B cell (primary cell): ENCODE data around the gene PCDH9. TPM values are rescaled to one million over a fixed set of nuclear protein-coding genes. Genes with fewer than 3 reads are reported as not detected.

Source experiments
- ATAC-seq: fragments of 200-7000 bp; cut with Tn5 transposase; one replicate; pipeline ENCODE4 v1.10.0; 2021; ENCODE audit warnings: low read depth, mild to moderate bottlenecking, moderate number of reproducible peaks, moderate library complexity
- CTCF ChIA-PET: fragments of 350-600 bp; sonication (Branson Sonifier 250); formaldehyde crosslinking; loops from one replicate; lab custom pipeline; 2021; ENCODE audit warnings: antibody characterized with exemption, inconsistent platforms; lab: Charles Lee
- POLR2A ChIA-PET: fragments of 350-600 bp; sonication (Branson Sonifier 250); formaldehyde crosslinking; loops from one replicate; lab custom pipeline; 2021; ENCODE audit warnings: antibody characterized with exemption; lab: Charles Lee
- DNase-seq: peaks from one replicate; pipeline ENCODE4 v3.0.0; 2013
- H2AFZ ChIP-seq: 2 replicates; pipeline ENCODE4 v1.6.1; 2012; ENCODE audit warnings: mild to moderate bottlenecking, low read depth, low read length; ENCODE audit not compliant: insufficient read depth, poor library complexity, severe bottlenecking
- H3K27ac ChIP-seq, 2 donors: 1 replicate in 1 of 2; 2 replicates in 1 of 2; pipeline ENCODE4 v1.5.1; 2012 to 2013; ENCODE audit warnings: low read length in 2 of 2, mild to moderate bottlenecking in 2 of 2, moderate library complexity in 1 of 2
- H3K27me3 ChIP-seq, 4 experiments: fragments of 200-600 bp in 1 of 4; sonication (generic) in 1 of 4; replicated peaks in 1 of 4; 1 replicate in 2 of 4; 2 replicates in 2 of 4; pipeline versions ENCODE4 v1.6.1 to v1.7.0; 2013 to 2016; ENCODE audit warnings: low read length in 3 of 4, mild to moderate bottlenecking in 2 of 4, mixed read lengths in 1 of 4, moderate library complexity in 1 of 4; ENCODE audit not compliant: insufficient read depth in 4 of 4, control insufficient read depth in 3 of 4; ENCODE audit errors: control extremely low read depth in 1 of 4
- H3K36me3 ChIP-seq, 2 experiments: replicated peaks in 1 of 2; 1 replicate in 1 of 2; 2 replicates in 1 of 2; pipeline versions ENCODE4 v1.6.1 to v1.7.1; 2013; ENCODE audit warnings: low read length in 1 of 2; ENCODE audit not compliant: insufficient read depth in 2 of 2, control insufficient read depth in 1 of 2; ENCODE audit errors: control extremely low read depth in 1 of 2, extremely low read depth in 1 of 2
- H3K4me1 ChIP-seq, 2 donors: fragments of 200-600 bp in 1 of 2; sonication (generic) in 1 of 2; 1 replicate in 1 of 2; 2 replicates in 1 of 2; pipeline versions ENCODE4 v1.5.1 to v1.6.1; 2013 to 2017; ENCODE audit warnings: low read length in 2 of 2; ENCODE audit not compliant: control insufficient read depth in 2 of 2, insufficient read depth in 2 of 2
- H3K4me2 ChIP-seq: replicated peaks from 2 replicates; pipeline ENCODE3; 2012; ENCODE audit warnings: mild to moderate bottlenecking, low read depth, low read length; ENCODE audit not compliant: poor library complexity, severe bottlenecking
- H3K4me3 ChIP-seq, 5 experiments: fragments of 200-600 bp in 1 of 5; sonication (generic) in 1 of 5; 1 replicate in 3 of 5; 2 replicates in 2 of 5; pipeline versions ENCODE4 v1.5.1 to v1.7.0; 2011 to 2016; ENCODE audit warnings: low read length in 4 of 5, mild to moderate bottlenecking in 4 of 5, low read depth in 2 of 5, control low read depth in 1 of 5, moderate library complexity in 1 of 5; ENCODE audit not compliant: insufficient read depth in 1 of 5; ENCODE audit errors: control extremely low read depth in 1 of 5, extremely low read depth in 1 of 5
- H3K79me2 ChIP-seq: fragments of 200-600 bp; sonication (generic); one replicate; pipeline ENCODE4 v1.6.0; 2016; ENCODE audit warnings: low read length; ENCODE audit not compliant: control insufficient read depth, insufficient read depth
- H3K9ac ChIP-seq: fragments of 200-600 bp; sonication (generic); 2 replicates; pipeline ENCODE4 v1.6.1; 2017; ENCODE audit warnings: mild to moderate bottlenecking, low read length, moderate library complexity
- H3K9me3 ChIP-seq, 3 donors: one replicate each; pipeline versions ENCODE4 v1.6.1 to v1.7.1; 2013; ENCODE audit warnings: low read length in 2 of 3; ENCODE audit not compliant: control insufficient read depth in 2 of 3, insufficient read depth in 1 of 3; ENCODE audit errors: control extremely low read depth in 1 of 3
- H4K20me1 ChIP-seq: 2 replicates; pipeline ENCODE4 v1.6.0; 2012; ENCODE audit warnings: mild to moderate bottlenecking, low read length; ENCODE audit not compliant: insufficient read depth, control insufficient read depth, poor library complexity, severe bottlenecking
- H3K27ac Mint-ChIP-seq: one replicate; pipeline ENCODE4 v1.8.0; 2021; ENCODE audit warnings: mixed read lengths
- H3K27me3 Mint-ChIP-seq: one replicate; pipeline ENCODE4 v1.8.0; 2021; ENCODE audit warnings: mixed read lengths
- H3K4me1 Mint-ChIP-seq: one replicate; pipeline ENCODE4 v1.8.0; 2021; ENCODE audit warnings: mixed read lengths
- H3K4me3 Mint-ChIP-seq: one replicate; pipeline ENCODE4 v1.8.0; 2021; ENCODE audit warnings: mixed read lengths
- H3K9me3 Mint-ChIP-seq: one replicate; pipeline ENCODE4 v1.8.0; 2022; ENCODE audit warnings: mixed read lengths; ENCODE audit not compliant: insufficient read depth
- CTCF ChIP-seq: fragments of 200-600 bp; IDR thresholded peaks from one replicate; pipeline ENCODE4 v1.8.0; 2022; ENCODE audit warnings: antibody characterized with exemption, mild to moderate bottlenecking
- EZH2 ChIP-seq: IDR thresholded peaks from 2 replicates; pipeline ENCODE4 v1.6.1; 2012; ENCODE audit warnings: borderline replicate concordance, low read depth, mild to moderate bottlenecking, moderate library complexity, low read length; ENCODE audit not compliant: insufficient read depth, poor library complexity, severe bottlenecking
- WGBS: methylation state at CpG from one replicate; pipeline ENCODE4 v1.1.5; 2013; ENCODE audit warnings: missing lambda C conversion rate; ENCODE audit not compliant: insufficient coverage; 5-methylcytosine and 5-hydroxymethylcytosine counted together
- intact Hi-C: fragments of 100-400 bp; cut with micrococcal nuclease; formaldehyde crosslinking; loops from one replicate; pipeline ENCODE4 v1.10.0; 2022
- polyA plus RNA-seq: library from polyadenylated mRNA; depleted of rRNA; stranded (reverse); fragments of >200 nt; gene quantifications from 2 replicates; pipeline ENCODE4 v1.2.3, GENCODE V29; 2012
- total RNA-seq, 2 donors: library from RNA; stranded (reverse); fragments of 120-200 nt in 1 of 2; gene quantifications; 1 replicate in 1 of 2; 2 replicates in 1 of 2; pipeline versions ENCODE4 v1.2.3 to v1.2.4, GENCODE V29; 2013 to 2022

Gene PCDH9
- total and polyA plus RNA-seq, 2 donors (not counting 1 experiment from before 2014, with no cell fraction given) = 13.1 to 21.8 TPM

DNA sequence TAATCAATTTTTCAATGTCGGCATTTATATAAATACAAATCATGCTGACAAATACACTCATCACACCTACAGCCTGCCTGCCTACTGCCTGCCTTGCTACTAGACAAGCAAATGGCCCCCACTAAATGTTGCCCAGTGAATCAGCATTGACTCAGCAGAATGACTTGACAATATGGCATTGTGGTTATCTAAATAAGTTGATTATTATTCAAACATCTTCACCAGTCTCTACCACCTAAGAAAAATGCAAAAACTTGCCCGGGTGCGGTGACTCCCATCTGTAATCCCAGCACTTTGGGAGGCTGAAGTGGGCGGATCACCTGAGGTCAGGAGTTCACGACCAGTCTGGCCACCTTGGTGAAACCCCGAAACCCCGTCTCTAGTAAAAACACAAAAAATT lies 296.1 kb downstream of the PCDH9 start:
- intact Hi-C loops = no loop called here
- Mint-ChIP-seq H3K4me3 (no peak overlapping the region), H3K4me1 (peaks cover 4% of the 10 kb centered on the region), H3K27ac (no peak overlapping the region), H3K27me3 (no peaks in the 10 kb centered on the region), H3K9me3 (no peaks in the 10 kb centered on the region)
- H3K4me2 ChIP-seq = no peak overlapping the region
- no peaks in the 10 kb centered on the region for H3K36me3 ChIP-seq
- no peaks in the 10 kb centered on the region for H3K79me2 ChIP-seq
- DNase-seq = no peak
- POLR2A ChIA-PET = no interaction called here
- H3K4me3 ChIP-seq = no peak overlapping the region
- peaks cover 0 to 12% of the 10 kb centered on the region in 2 donors for H3K4me1 ChIP-seq
- WGBS = 90% methylated on average over 4 of the region's 7 CpGs
- no peak for ATAC-seq
- no peak overlapping the region for H3K9ac ChIP-seq
- no peak overlapping the region for H3K27ac ChIP-seq
- H2AFZ ChIP-seq = no peak overlapping the region
- no peaks in the 10 kb centered on the region for H3K27me3 ChIP-seq
- peaks cover 0 to 5% (median 0%) of the 10 kb centered on the region in 3 donors for H3K9me3 ChIP-seq
- H4K20me1 ChIP-seq = no peaks in the 10 kb centered on the region
- TF ChIP-seq EZH2 (no peak), CTCF (no peak)
- CTCF ChIA-PET = no interaction called here

- Histone ChIP-seq H3K4me2 (peak overlapping the region; percentile 20), H2AFZ (no peak overlapping the region), H3K4me1 (peaks cover 0 to 12% of the 10 kb centered on the region in 2 donors), H3K9ac (no peak overlapping the region), H3K79me2 (no peaks in the 10 kb centered on the region), H3K36me3 (no peaks in the 10 kb centered on the region), H3K4me3 (no peak overlapping the region), H4K20me1 (no peaks in the 10 kb centered on the region), H3K9me3 (peaks cover 0 to 5% (median 0%) of the 10 kb centered on the region in 3 donors), H3K27ac (no peak overlapping the region), H3K27me3 (no peaks in the 10 kb centered on the region)
- TF ChIP-seq EZH2 = no peak
- TF ChIP-seq CTCF = no peak
- Mint-ChIP-seq H3K4me1 (peaks cover 4% of the 10 kb centered on the region), H3K27ac (no peak overlapping the region), H3K27me3 (no peaks in the 10 kb centered on the region), H3K4me3 (no peak overlapping the region), H3K9me3 (no peaks in the 10 kb centered on the region)
- ChIA-PET POLR2A (no interaction called here), CTCF (no interaction called here)
- no CpG with 5 or more reads among the region's 3 CpGs for WGBS
- DNase-seq (no peak), ATAC-seq (no peak)
- intact Hi-C loops = no loop called here
Observed at GRCh38 chr13:66933527-66933926, 296.6 kb downstream of the PCDH9 start.
